GM23248 (cell line): ENCODE measurements around the gene CDRT4. TPM values are rescaled to one million over a fixed set of nuclear protein-coding genes. Genes with fewer than 3 reads are reported as not detected.

Experiments used
- DNase-seq: peaks from one replicate; pipeline ENCODE4 v3.0.0-alpha.2; 2015
- H2AFZ ChIP-seq: fragments of 200-600 bp; sonication (generic); 2 replicates; pipeline ENCODE4 v1.6.1; 2016; ENCODE audit warnings: antibody characterized with exemption
- H3F3A ChIP-seq: fragments of 200-600 bp; sonication (generic); 2 replicates; pipeline ENCODE4 v1.6.1; 2016; ENCODE audit warnings: mild to moderate bottlenecking, antibody characterized with exemption, mixed run types; ENCODE audit not compliant: insufficient read depth
- H3K27ac ChIP-seq: fragments of 200-600 bp; sonication (generic); 2 replicates; pipeline ENCODE4 v1.5.1; 2016; ENCODE audit warnings: mild to moderate bottlenecking
- H3K27me3 ChIP-seq: fragments of 200-600 bp; sonication (generic); replicated peaks from 2 replicates; pipeline ENCODE4 v1.6.1; 2016; ENCODE audit warnings: mild to moderate bottlenecking; ENCODE audit not compliant: insufficient read depth
- H3K36me3 ChIP-seq: fragments of 200-600 bp; sonication (generic); 2 replicates; pipeline ENCODE4 v1.6.1; 2016; ENCODE audit warnings: low read depth, mild to moderate bottlenecking
- H3K4me1 ChIP-seq: fragments of 200-600 bp; sonication (generic); 2 replicates; pipeline ENCODE4 v1.6.1; 2016; ENCODE audit warnings: mild to moderate bottlenecking; ENCODE audit not compliant: insufficient read depth
- H3K4me2 ChIP-seq: fragments of 200-600 bp; sonication (generic); one replicate; pipeline ENCODE4 v1.6.1; 2016; ENCODE audit warnings: mild to moderate bottlenecking; ENCODE audit not compliant: unreplicated experiment
- H3K4me3 ChIP-seq: fragments of 200-600 bp; sonication (generic); 2 replicates; pipeline ENCODE4 v1.5.1; 2016; ENCODE audit warnings: mild to moderate bottlenecking
- H3K79me2 ChIP-seq: fragments of 200-600 bp; sonication (generic); 2 replicates; pipeline ENCODE4 v1.6.1; 2016; ENCODE audit warnings: mild to moderate bottlenecking; ENCODE audit not compliant: insufficient read depth
- H3K9ac ChIP-seq: fragments of 200-600 bp; sonication (generic); 2 replicates; pipeline ENCODE4 v1.6.1; 2016; ENCODE audit warnings: mild to moderate bottlenecking
- H3K9me2 ChIP-seq: fragments of 200-600 bp; sonication (generic); 2 replicates; pipeline ENCODE4 v1.6.1; 2016; ENCODE audit warnings: mixed run types, mild to moderate bottlenecking, moderate library complexity; ENCODE audit not compliant: insufficient read depth
- H3K9me3 ChIP-seq: fragments of 200-600 bp; sonication (generic); one replicate; pipeline ENCODE4 v1.6.1; 2017; ENCODE audit warnings: low read depth
- H4K20me1 ChIP-seq: fragments of 200-600 bp; sonication (generic); 2 replicates; pipeline ENCODE4 v1.6.0; 2016; ENCODE audit not compliant: insufficient read depth
- EZH2 ChIP-seq: fragments of 200-600 bp; sonication (generic); IDR thresholded peaks from 2 replicates; pipeline ENCODE4 v1.6.1; 2018; ENCODE audit warnings: antibody characterized with exemption, mild to moderate bottlenecking; ENCODE audit not compliant: insufficient read depth, poor library complexity, severe bottlenecking
- EZH2phosphoT487 ChIP-seq: fragments of 200-600 bp; sonication (generic); IDR thresholded peaks from 2 replicates; pipeline ENCODE4 v1.6.1; 2018; ENCODE audit warnings: antibody characterized with exemption, moderate library complexity, mild to moderate bottlenecking, low read depth; ENCODE audit not compliant: insufficient read depth
- WGBS, 2 experiments: methylation state at CpG; one replicate each; pipeline ENCODE4 v1.1.6; 2015 to 2017; ENCODE audit warnings: low lambda C conversion rate in 2 of 2, low coverage in 1 of 2; ENCODE audit errors: missing lambda C conversion rate in 2 of 2; 5-methylcytosine and 5-hydroxymethylcytosine counted together
- in situ Hi-C: fragments of 300-500 bp; cut with MboI; formaldehyde crosslinking; loops from 2 replicates; pipeline ENCODE4 v1.15.0; 2020
- polyA plus RNA-seq: library from polyadenylated mRNA; unstranded; fragments of >200 nt; fragmentation: Nextera tagmentation; extraction: Ambion mirVana; gene quantifications from 2 replicates; pipeline ENCODE4 v1.2.1, GENCODE V29; 2016
- total RNA-seq: library from RNA; depleted of rRNA; stranded (reverse); fragments of >200 nt; shearing (Covaris generic); gene quantifications from 2 replicates; pipeline ENCODE4 v1.2.3, GENCODE V29; 2014

Gene CDRT4
- total and polyA plus RNA-seq, 2 experiments from 2014 or later: 3.0 to 3.8 TPM

- H3K9ac ChIP-seq: no peak overlapping the region
- 64 to 67% methylated on average over 2 of the region's 2 CpGs for WGBS, 2 experiments
- in situ Hi-C loops: no loop called here
- no peaks in the 10 kb centered on the region for H3K27me3 ChIP-seq
- no peaks in the 10 kb centered on the region for H3K9me3 ChIP-seq
- no peak overlapping the region for H2AFZ ChIP-seq
- peak; percentile 36 for DNase-seq
- H3K36me3 ChIP-seq: no peaks in the 10 kb centered on the region
- H3K4me2 ChIP-seq: no peak overlapping the region
- H3F3A ChIP-seq: no peaks in the 10 kb centered on the region
- no peak for TF ChIP-seq EZH2phosphoT487
- TF ChIP-seq EZH2: no peak
- H3K79me2 ChIP-seq: no peaks in the 10 kb centered on the region
- H3K4me3 ChIP-seq: no peak overlapping the region
- H3K9me2 ChIP-seq: no peaks in the 10 kb centered on the region
- no peak overlapping the region for H3K27ac ChIP-seq
- H4K20me1 ChIP-seq: no peaks in the 10 kb centered on the region
- peaks cover 9% of the 10 kb centered on the region; the same call in 1 of the 2 replicates for H3K4me1 ChIP-seq
These were observed 30.7 kb upstream of the CDRT4 start for GRCh38 chr17:15498107-15498506.

GRCh38 chr17:15496735-15497670, 29.6 kb upstream of the CDRT4 start:
- Histone ChIP-seq H3K9me2 (no peaks in the 10 kb centered on the region), H3K36me3 (no peaks in the 10 kb centered on the region), H3K79me2 (no peaks in the 10 kb centered on the region), H3K9ac (no peak overlapping the region), H3K9me3 (no peaks in the 10 kb centered on the region), H4K20me1 (no peaks in the 10 kb centered on the region), H3K27ac (no peak overlapping the region), H3K4me1 (peaks cover 3% of the 10 kb centered on the region; the same call in 1 of the 2 replicates), H3K4me3 (no peak overlapping the region), H3K27me3 (no peaks in the 10 kb centered on the region), H3F3A (peaks cover 2% of the 10 kb centered on the region), H3K4me2 (no peak overlapping the region), H2AFZ (no peak overlapping the region)
- DNase-seq: no peak
- TF ChIP-seq EZH2 (no peak), EZH2phosphoT487 (no peak)
- in situ Hi-C loops: no loop called here
- whole genome bisulfite sequencing, 2 experiments: 45 to 48% methylated on average over 7 of the region's 7 CpGs

GRCh38 chr17:15494821-15495220, 27.4 kb upstream of the CDRT4 start:
- Histone ChIP-seq H3K27ac (no peak overlapping the region), H3K36me3 (no peaks in the 10 kb centered on the region), H3F3A (peaks cover 21% of the 10 kb centered on the region), H4K20me1 (no peaks in the 10 kb centered on the region), H3K9me2 (no peaks in the 10 kb centered on the region), H3K4me2 (no peak overlapping the region), H3K4me1 (peaks cover 14% of the 10 kb centered on the region), H3K9ac (no peak overlapping the region), H3K27me3 (no peaks in the 10 kb centered on the region), H3K79me2 (no peaks in the 10 kb centered on the region), H3K9me3 (no peaks in the 10 kb centered on the region), H2AFZ (no peak overlapping the region), H3K4me3 (no peak overlapping the region)
- TF ChIP-seq EZH2phosphoT487 (no peak), EZH2 (no peak)
- DNase-seq: no peak
- in situ Hi-C loops: no loop called here

GRCh38 chr17:15493693-15494035, 26.2 kb upstream of the CDRT4 start:
- DNase-seq: no peak
- Histone ChIP-seq H3K9ac (no peak overlapping the region), H3K36me3 (no peaks in the 10 kb centered on the region), H3K9me2 (no peaks in the 10 kb centered on the region), H3K4me1 (peaks cover 14% of the 10 kb centered on the region), H2AFZ (no peak overlapping the region), H3K27me3 (no peaks in the 10 kb centered on the region), H3K4me3 (no peak overlapping the region), H3K27ac (no peak overlapping the region), H3F3A (peaks cover 21% of the 10 kb centered on the region), H3K79me2 (no peaks in the 10 kb centered on the region), H3K4me2 (no peak overlapping the region), H4K20me1 (no peaks in the 10 kb centered on the region), H3K9me3 (no peaks in the 10 kb centered on the region)
- no peak for TF ChIP-seq EZH2
- TF ChIP-seq EZH2phosphoT487: no peak
- 0% methylated on average over 1 of the region's 1 CpG for WGBS, 2 experiments
- in situ Hi-C loops: no loop called here
